OCI-LY3 (cell line): ENCODE measurements around the gene LRP4.

Experiments
- H2AFZ ChIP-seq: fragments of 200-600, 300-600 bp; shearing (Covaris generic); 2 replicates; pipeline ENCODE4 v1.6.0; 2014; ENCODE audit warnings: antibody characterized with exemption, low read depth, low read length
- H3K27ac ChIP-seq: fragments of 200-600, 300-600 bp; sonication (generic); 2 replicates; pipeline ENCODE4 v1.5.1; 2014; ENCODE audit warnings: mild to moderate bottlenecking, low read length, moderate library complexity, mixed read lengths
- H3K27me3 ChIP-seq: fragments of 200-600, 300-600 bp; sonication (generic); 2 replicates; pipeline ENCODE4 v1.6.1; 2014; ENCODE audit warnings: low read depth, low read length, mixed read lengths
- H3K36me3 ChIP-seq: fragments of 200-600, 300-600 bp; sonication (generic); replicated peaks from 2 replicates; pipeline ENCODE3; 2014; ENCODE audit warnings: low read depth, low read length, mixed read lengths
- H3K4me1 ChIP-seq: fragments of 300-600, 200-600 bp; sonication (generic); 2 replicates; pipeline ENCODE4 v1.6.1; 2014; ENCODE audit warnings: low read length, mixed read lengths
- H3K4me2 ChIP-seq: fragments of 200-600, 300-600 bp; sonication (generic); 2 replicates; pipeline ENCODE4 v1.6.1; 2014; ENCODE audit warnings: low read length, mixed read lengths
- H3K4me3 ChIP-seq: fragments of 300-600, 200-600 bp; sonication (generic); 2 replicates; pipeline ENCODE4 v1.5.1; 2014; ENCODE audit warnings: antibody characterized with exemption, mild to moderate bottlenecking, low read length, moderate library complexity
- H3K79me2 ChIP-seq: fragments of 300-600, 200-600 bp; shearing (Covaris generic); 2 replicates; pipeline ENCODE4 v1.6.1; 2014; ENCODE audit warnings: mild to moderate bottlenecking, low read length, mixed read lengths
- H3K9ac ChIP-seq: fragments of 300-600, 200-600 bp; shearing (Covaris generic); 2 replicates; pipeline ENCODE4 v1.6.0; 2014; ENCODE audit warnings: mild to moderate bottlenecking, low read length, moderate library complexity
- H3K9me3 ChIP-seq: fragments of 200-600, 300-600 bp; shearing (Covaris generic); 2 replicates; pipeline ENCODE4 v1.6.1; 2014; ENCODE audit warnings: low read length, mixed read lengths; ENCODE audit not compliant: insufficient read depth
- H4K20me1 ChIP-seq: fragments of 200-600, 300-600 bp; sonication (generic); 2 replicates; pipeline ENCODE4 v1.6.1; 2016; ENCODE audit warnings: low read length, mixed read lengths; ENCODE audit not compliant: insufficient read depth
- EZH2phosphoT487 ChIP-seq: fragments of 200-600 bp; shearing (Covaris generic); IDR thresholded peaks from 2 replicates; pipeline ENCODE4 v1.6.1; 2018; ENCODE audit warnings: antibody characterized with exemption, mixed run types, low read depth
- TF ChIP-seq, protein P1 (sequence below): fragments of 200-600, 300-600 bp; sonication (generic); IDR thresholded peaks from 2 replicates; pipeline ENCODE4 v1.5.1; 2014; ENCODE audit warnings: antibody characterized with exemption, low read length, low read depth

The LRP4 gene

DNA sequence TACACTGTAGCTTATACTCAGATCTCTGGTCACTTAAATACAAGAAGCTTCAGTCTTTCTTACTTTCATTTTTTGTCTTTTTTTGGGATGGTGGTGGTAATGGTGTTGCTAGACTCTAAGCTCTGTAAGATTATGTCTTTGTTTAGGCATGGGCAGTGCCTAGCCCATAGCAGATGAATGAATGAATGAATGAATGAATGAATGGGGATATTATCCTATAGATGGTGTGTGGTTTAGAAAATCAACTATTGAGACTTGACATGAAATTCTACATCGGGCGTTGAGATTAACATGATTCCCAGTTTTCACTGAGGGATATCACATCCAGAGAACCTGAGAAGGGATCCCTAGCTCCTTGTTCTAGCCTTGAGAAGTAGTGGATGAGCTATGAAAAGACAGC is 62.5 kb downstream of the LRP4 start:
- Histone ChIP-seq H3K27me3 (no peaks in the 10 kb centered on the region), H3K4me2 (no peak overlapping the region)

DNA sequence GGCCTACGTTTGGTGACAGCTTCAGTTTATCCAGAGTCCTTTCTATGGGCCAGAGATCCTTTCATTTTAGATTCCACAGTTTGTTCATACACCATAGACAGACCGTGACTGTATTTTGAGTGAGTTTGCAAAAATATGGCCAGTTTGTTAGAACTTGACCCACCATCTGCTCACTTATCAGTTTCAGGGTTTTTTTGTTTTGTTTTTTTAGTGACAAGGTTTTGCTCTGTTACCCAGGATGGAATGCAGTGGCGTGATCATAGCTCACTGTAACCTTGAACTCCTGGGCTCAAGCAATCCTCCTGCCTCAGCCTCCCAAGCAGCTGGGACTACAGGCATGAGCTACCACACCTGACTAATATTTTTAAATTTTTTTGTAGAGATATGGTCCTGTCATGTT is 63.2 kb downstream of the LRP4 start:
- no peak overlapping the region for H2AFZ ChIP-seq
- H3K27ac ChIP-seq: no peak overlapping the region
- no peak overlapping the region for H3K4me2 ChIP-seq
- no peaks in the 10 kb centered on the region for H3K27me3 ChIP-seq
- no peaks in the 10 kb centered on the region for H3K4me1 ChIP-seq
- no peaks in the 10 kb centered on the region for H3K79me2 ChIP-seq
- H3K36me3 ChIP-seq: no peaks in the 10 kb centered on the region
- no peaks in the 10 kb centered on the region for H3K9me3 ChIP-seq
- TF ChIP-seq EZH2phosphoT487: no peak
- TF ChIP-seq, protein P1, sequence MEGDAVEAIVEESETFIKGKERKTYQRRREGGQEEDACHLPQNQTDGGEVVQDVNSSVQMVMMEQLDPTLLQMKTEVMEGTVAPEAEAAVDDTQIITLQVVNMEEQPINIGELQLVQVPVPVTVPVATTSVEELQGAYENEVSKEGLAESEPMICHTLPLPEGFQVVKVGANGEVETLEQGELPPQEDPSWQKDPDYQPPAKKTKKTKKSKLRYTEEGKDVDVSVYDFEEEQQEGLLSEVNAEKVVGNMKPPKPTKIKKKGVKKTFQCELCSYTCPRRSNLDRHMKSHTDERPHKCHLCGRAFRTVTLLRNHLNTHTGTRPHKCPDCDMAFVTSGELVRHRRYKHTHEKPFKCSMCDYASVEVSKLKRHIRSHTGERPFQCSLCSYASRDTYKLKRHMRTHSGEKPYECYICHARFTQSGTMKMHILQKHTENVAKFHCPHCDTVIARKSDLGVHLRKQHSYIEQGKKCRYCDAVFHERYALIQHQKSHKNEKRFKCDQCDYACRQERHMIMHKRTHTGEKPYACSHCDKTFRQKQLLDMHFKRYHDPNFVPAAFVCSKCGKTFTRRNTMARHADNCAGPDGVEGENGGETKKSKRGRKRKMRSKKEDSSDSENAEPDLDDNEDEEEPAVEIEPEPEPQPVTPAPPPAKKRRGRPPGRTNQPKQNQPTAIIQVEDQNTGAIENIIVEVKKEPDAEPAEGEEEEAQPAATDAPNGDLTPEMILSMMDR: no peak
- H3K4me3 ChIP-seq: no peak overlapping the region
- H4K20me1 ChIP-seq: no peaks in the 10 kb centered on the region
- H3K9ac ChIP-seq: no peak overlapping the region

More for the DNA sequence above, 62.5 kb downstream of the LRP4 start:
- Histone ChIP-seq H3K27ac (no peak overlapping the region), H3K79me2 (no peaks in the 10 kb centered on the region), H3K36me3 (no peaks in the 10 kb centered on the region), H3K9ac (no peak overlapping the region), H3K4me3 (no peak overlapping the region), H4K20me1 (no peaks in the 10 kb centered on the region), H3K9me3 (no peaks in the 10 kb centered on the region), H3K4me1 (no peaks in the 10 kb centered on the region), H2AFZ (no peak overlapping the region)
- TF ChIP-seq EZH2phosphoT487: no peak
- TF ChIP-seq, protein P1: no peak

DNA sequence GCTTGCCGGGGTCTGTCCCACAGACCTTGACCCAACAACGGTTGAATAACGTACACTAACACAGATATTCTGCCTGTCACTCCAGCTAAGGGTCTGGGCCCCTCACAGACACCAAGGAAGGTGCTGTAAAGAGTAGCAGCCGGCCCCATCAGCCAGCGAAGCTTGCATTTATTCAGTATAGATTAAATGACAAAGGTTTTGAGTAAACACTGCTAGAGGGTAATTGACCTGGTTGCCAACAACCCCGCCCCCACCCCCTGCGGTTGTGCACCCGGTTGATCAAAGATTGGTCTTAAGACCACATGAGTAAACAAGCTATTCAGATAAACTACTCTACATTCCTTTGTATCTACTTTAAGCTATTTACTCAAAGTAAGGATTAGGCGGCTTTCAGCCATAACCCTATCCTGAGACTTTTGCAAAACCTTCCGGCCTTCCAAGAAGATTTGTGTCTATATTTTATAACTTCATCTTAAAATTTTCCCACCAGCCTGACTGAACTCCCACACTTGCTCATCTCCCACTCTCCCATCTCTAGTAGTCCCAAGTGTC is 67.4 kb downstream of the LRP4 start:
- Histone ChIP-seq H3K9me3 (no peaks in the 10 kb centered on the region), H3K4me3 (no peak overlapping the region), H3K27ac (no peak overlapping the region), H3K4me2 (no peak overlapping the region), H3K36me3 (no peaks in the 10 kb centered on the region), H3K27me3 (no peaks in the 10 kb centered on the region), H2AFZ (no peak overlapping the region), H3K9ac (no peak overlapping the region), H4K20me1 (no peaks in the 10 kb centered on the region), H3K79me2 (peaks cover 2% of the 10 kb centered on the region), H3K4me1 (peaks cover 5% of the 10 kb centered on the region)
- TF ChIP-seq, protein P1: no peak
- TF ChIP-seq EZH2phosphoT487: no peak

DNA sequence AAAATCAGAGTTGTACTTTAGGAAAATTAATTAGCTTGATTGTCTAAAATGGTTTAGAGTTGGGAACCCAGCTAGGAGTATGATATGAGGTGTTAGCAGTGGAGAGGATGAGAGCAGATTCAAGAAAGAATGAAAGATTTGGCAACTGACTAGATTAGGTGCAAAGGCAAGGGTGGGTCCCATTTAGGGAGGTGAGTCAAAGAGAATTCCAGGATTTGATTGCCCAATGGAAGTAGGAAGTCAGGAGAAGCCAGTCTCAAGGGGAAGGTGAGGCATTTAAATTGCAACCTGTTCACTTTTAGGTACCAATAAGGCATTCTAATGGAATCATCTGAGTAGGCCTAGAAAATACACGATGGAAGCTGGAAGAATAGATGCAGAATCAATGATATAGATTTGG is 68.7 kb downstream of the LRP4 start:
- Histone ChIP-seq H3K36me3 (no peaks in the 10 kb centered on the region), H3K4me3 (no peak overlapping the region), H3K9ac (no peak overlapping the region), H3K4me1 (peaks cover 10% of the 10 kb centered on the region), H3K79me2 (peaks cover 15% of the 10 kb centered on the region), H2AFZ (no peak overlapping the region), H3K4me2 (no peak overlapping the region), H4K20me1 (peaks cover 7% of the 10 kb centered on the region; the same call in 1 of the 2 replicates), H3K27ac (no peak overlapping the region), H3K9me3 (no peaks in the 10 kb centered on the region), H3K27me3 (no peaks in the 10 kb centered on the region)
- TF ChIP-seq EZH2phosphoT487: no peak
- TF ChIP-seq, protein P1: no peak
